ENCODE data around the gene SNAP29. TPM values are rescaled to one million over a fixed set of nuclear protein-coding genes. Genes with fewer than 3 reads are reported as not detected.
A peak's percentile ranks its signal among the peaks of the same experiment; 100 is the strongest.

SNAP29 gene
- total and polyA plus RNA-seq, 4 donors: 10.5 to 26.2 (median 16.3) TPM

DNA sequence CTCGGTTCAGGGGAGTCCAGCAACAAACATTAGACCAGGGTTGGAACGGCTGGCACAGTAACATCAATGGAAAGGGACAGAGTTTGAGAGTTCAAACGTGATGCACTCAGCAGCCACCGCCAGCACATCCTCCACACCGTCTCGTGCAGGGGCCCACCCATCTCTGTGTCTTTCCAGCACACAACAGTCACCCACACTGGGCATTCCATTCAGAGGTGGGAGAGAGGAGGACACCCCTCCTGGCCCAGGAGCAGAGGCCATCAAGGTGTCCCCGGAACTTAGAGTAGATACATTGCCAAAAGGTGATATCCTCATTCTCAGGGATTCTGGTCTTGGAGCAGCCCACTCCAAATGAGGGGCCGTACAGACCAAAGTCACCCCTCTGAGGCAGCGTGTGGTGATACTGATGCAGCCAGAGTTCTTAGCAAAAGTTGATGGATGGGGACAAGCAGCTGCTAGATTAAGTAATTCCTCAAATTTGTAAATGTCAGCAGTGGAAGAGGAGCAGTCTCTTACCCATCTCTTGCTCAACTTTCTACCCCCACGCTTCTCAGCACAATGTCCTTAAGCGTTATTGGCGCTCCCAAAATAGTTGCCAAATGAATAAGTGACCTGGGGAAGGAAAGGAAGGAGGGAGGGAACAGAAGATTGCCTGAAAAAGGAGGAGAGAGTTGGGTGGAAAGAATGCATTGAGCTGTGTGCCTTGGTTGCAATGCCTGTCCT lies 5.5 kb downstream of the SNAP29 start:
- no peaks in the 10 kb centered on the region for H3K9me3 ChIP-seq (ENCODE audit: control insufficient read depth in 4 of 4, low read length in 3 of 4)
- TF ChIP-seq, protein P1, sequence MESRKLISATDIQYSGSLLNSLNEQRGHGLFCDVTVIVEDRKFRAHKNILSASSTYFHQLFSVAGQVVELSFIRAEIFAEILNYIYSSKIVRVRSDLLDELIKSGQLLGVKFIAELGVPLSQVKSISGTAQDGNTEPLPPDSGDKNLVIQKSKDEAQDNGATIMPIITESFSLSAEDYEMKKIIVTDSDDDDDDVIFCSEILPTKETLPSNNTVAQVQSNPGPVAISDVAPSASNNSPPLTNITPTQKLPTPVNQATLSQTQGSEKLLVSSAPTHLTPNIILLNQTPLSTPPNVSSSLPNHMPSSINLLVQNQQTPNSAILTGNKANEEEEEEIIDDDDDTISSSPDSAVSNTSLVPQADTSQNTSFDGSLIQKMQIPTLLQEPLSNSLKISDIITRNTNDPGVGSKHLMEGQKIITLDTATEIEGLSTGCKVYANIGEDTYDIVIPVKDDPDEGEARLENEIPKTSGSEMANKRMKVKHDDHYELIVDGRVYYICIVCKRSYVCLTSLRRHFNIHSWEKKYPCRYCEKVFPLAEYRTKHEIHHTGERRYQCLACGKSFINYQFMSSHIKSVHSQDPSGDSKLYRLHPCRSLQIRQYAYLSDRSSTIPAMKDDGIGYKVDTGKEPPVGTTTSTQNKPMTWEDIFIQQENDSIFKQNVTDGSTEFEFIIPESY (IDR thresholded peaks at IDR 0.05): no peak
- TF ChIP-seq GABPA (IDR thresholded peaks at IDR 0.05 in 1 of 2, conservative IDR thresholded peaks at IDR 0.05 in 1 of 2) (no peak), EGR1 (IDR thresholded peaks at IDR 0.05; ENCODE audit: low read depth in 2 of 2) (no peak)
- TF ChIP-seq, protein P2, sequence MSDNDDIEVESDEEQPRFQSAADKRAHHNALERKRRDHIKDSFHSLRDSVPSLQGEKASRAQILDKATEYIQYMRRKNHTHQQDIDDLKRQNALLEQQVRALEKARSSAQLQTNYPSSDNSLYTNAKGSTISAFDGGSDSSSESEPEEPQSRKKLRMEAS (IDR thresholded peaks at IDR 0.05): no peak
- DNase-seq (ENCODE audit: low spot score): no peak
- no peak overlapping the region for H3K27ac ChIP-seq (ENCODE audit: low read depth in 1 of 2, low read length in 2 of 2)
- no peak overlapping the region for H3K4me3 ChIP-seq (ENCODE audit: low read depth in 1 of 3, low read length in 3 of 3)
- 89% methylated on average over 12 of the region's 12 CpGs for WGBS
- no peak overlapping the region for H3K9ac ChIP-seq (ENCODE audit: low read depth in 1 of 2, low read length in 2 of 2)
- H3K27me3 ChIP-seq (ENCODE audit: control insufficient read depth in 4 of 4, insufficient read depth in 4 of 4, low read length in 3 of 4): no peaks in the 10 kb centered on the region
- H3K4me1 ChIP-seq (ENCODE audit: control insufficient read depth in 4 of 4, insufficient read depth in 4 of 4, low read length in 3 of 4): peaks cover 23 to 53% (median 32%) of the 10 kb centered on the region in 4 donors
- H3K36me3 ChIP-seq (ENCODE audit: control insufficient read depth in 4 of 4, insufficient read depth in 3 of 4, low read depth in 1 of 4, low read length in 3 of 4): peaks cover 0 to 3% (median under 1%) of the 10 kb centered on the region in 4 donors

GRCh38 chr22:20865331-20865730 lies 6.5 kb downstream of the SNAP29 start:
- peaks cover 0 to 3% (median 1%) of the 10 kb centered on the region in 4 donors for H3K36me3 ChIP-seq (ENCODE audit: control insufficient read depth in 4 of 4, insufficient read depth in 3 of 4, low read depth in 1 of 4, low read length in 3 of 4)
- H3K4me3 ChIP-seq (ENCODE audit: low read depth in 1 of 3, low read length in 3 of 3): no peak overlapping the region
- TF ChIP-seq CTCF (IDR thresholded peaks at IDR 0.05; ENCODE audit: low read depth, low read length, missing input control): no peak
- TF ChIP-seq RAD21 (IDR thresholded peaks at IDR 0.05): no peak
- no peak for TF ChIP-seq YY1 (IDR thresholded peaks at IDR 0.05)
- no peak for TF ChIP-seq EGR1 (IDR thresholded peaks at IDR 0.05; ENCODE audit: low read depth in 2 of 2)
- no peak for TF ChIP-seq HNF4A (conservative IDR thresholded peaks at IDR 0.05)
- H3K27ac ChIP-seq (ENCODE audit: low read depth in 1 of 2, low read length in 2 of 2): peak overlapping the region in 1 of 2 donors; percentile 92
- no peak overlapping the region for H3K9ac ChIP-seq (ENCODE audit: low read depth in 1 of 2, low read length in 2 of 2)
- WGBS: 93% methylated on average over 3 of the region's 3 CpGs
- no peaks in the 10 kb centered on the region for H3K27me3 ChIP-seq (ENCODE audit: control insufficient read depth in 4 of 4, insufficient read depth in 4 of 4, low read length in 3 of 4)
- peaks cover 19 to 48% (median 25%) of the 10 kb centered on the region in 4 donors for H3K4me1 ChIP-seq (ENCODE audit: control insufficient read depth in 4 of 4, insufficient read depth in 4 of 4, low read length in 3 of 4)
- no peak for DNase-seq (ENCODE audit: low spot score)
- no peaks in the 10 kb centered on the region for H3K9me3 ChIP-seq (ENCODE audit: control insufficient read depth in 4 of 4, low read length in 3 of 4)

DNA sequence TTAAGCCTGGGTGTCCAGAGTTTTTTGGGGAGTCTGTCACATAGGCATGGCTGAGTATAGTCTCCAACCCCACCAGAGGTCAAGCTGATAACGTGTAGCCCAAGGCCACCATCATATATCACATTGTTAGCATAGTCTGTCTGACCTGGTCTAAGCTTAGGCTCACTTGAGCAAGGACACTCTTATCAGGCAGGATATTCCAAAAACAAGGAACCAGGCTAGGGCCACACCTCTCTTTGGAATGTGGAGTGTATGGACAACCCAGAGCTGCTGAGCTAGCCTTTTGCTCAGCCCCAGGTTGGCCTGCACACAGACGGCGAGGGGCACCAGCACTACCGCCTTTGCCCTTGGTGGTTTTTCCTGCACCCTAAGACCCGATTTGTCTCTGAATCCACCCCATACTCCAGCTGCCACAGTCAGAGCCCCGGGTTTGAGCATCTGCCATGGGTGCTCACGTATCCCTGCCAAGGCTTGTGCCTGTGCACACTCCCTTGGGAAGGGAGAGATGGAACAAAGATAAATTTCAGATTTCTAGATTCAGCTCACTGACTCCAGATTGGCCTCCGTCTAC lies 7.2 kb downstream of the SNAP29 start:
- H3K36me3 ChIP-seq (ENCODE audit: control insufficient read depth in 4 of 4, insufficient read depth in 3 of 4, low read depth in 1 of 4, low read length in 3 of 4): peaks cover 0 to 8% (median 4%) of the 10 kb centered on the region in 4 donors
- H3K27me3 ChIP-seq (ENCODE audit: control insufficient read depth in 4 of 4, insufficient read depth in 4 of 4, low read length in 3 of 4): no peaks in the 10 kb centered on the region
- no peak for TF ChIP-seq HNF4A (conservative IDR thresholded peaks at IDR 0.05)
- WGBS: 87% methylated on average over 8 of the region's 8 CpGs
- H3K27ac ChIP-seq (ENCODE audit: low read depth in 1 of 2, low read length in 2 of 2): peak overlapping the region; percentile 89 to 92
- no peak for DNase-seq (ENCODE audit: low spot score)
- H3K9me3 ChIP-seq (ENCODE audit: control insufficient read depth in 4 of 4, low read length in 3 of 4): no peaks in the 10 kb centered on the region
- H3K4me3 ChIP-seq (ENCODE audit: low read depth in 1 of 3, low read length in 3 of 3): no peak overlapping the region
- H3K9ac ChIP-seq (ENCODE audit: low read depth in 1 of 2, low read length in 2 of 2): no peak overlapping the region
- H3K4me1 ChIP-seq (ENCODE audit: control insufficient read depth in 4 of 4, insufficient read depth in 4 of 4, low read length in 3 of 4): peaks cover 17 to 43% (median 24%) of the 10 kb centered on the region in 4 donors

Data from liver (tissue), 9 donors.